H9 (cell line): ENCODE results near the gene GALNT13. TPM values are rescaled to one million over a fixed set of nuclear protein-coding genes. Genes with fewer than 3 reads are reported as not detected.

Experiments
- DNase-seq: peaks from one replicate; pipeline ENCODE4 v3.0.0-alpha.2; 2017
- H2AFZ ChIP-seq: one replicate; pipeline ENCODE4 v1.6.1; 2013; ENCODE audit warnings: mild to moderate bottlenecking, low read length, control low read depth, moderate library complexity
- H2AK5ac ChIP-seq: 2 replicates; pipeline ENCODE4 v1.6.1; 2013; ENCODE audit warnings: low read length, control low read depth, mixed read lengths; ENCODE audit not compliant: insufficient read length
- H2BK120ac ChIP-seq: one replicate; pipeline ENCODE4 v1.6.1; 2013; ENCODE audit warnings: low read depth, mild to moderate bottlenecking, low read length, control low read depth, inconsistent platforms; ENCODE audit not compliant: poor library complexity, severe bottlenecking
- H2BK12ac ChIP-seq: 2 replicates; pipeline ENCODE4 v1.6.1; 2013; ENCODE audit warnings: low read length, control low read depth, mixed read lengths, low read depth; ENCODE audit not compliant: insufficient read length
- H2BK15ac ChIP-seq: 2 replicates; pipeline ENCODE4 v1.6.1; 2013; ENCODE audit warnings: low read depth, low read length, control low read depth
- H2BK20ac ChIP-seq: one replicate; pipeline ENCODE4 v1.6.1; 2013; ENCODE audit warnings: low read depth, mild to moderate bottlenecking, low read length, control low read depth, inconsistent platforms; ENCODE audit not compliant: poor library complexity, severe bottlenecking
- H2BK5ac ChIP-seq: 2 replicates; pipeline ENCODE4 v1.6.1; 2013; ENCODE audit warnings: low read length, control low read depth, mixed read lengths; ENCODE audit not compliant: insufficient read length
- H3K14ac ChIP-seq: 2 replicates; pipeline ENCODE4 v1.6.1; 2013; ENCODE audit warnings: low read length, control low read depth; ENCODE audit not compliant: insufficient read depth
- H3K18ac ChIP-seq: 2 replicates; pipeline ENCODE4 v1.6.1; 2013; ENCODE audit warnings: low read depth, mild to moderate bottlenecking, mixed read lengths, low read length, control low read depth; ENCODE audit not compliant: insufficient read length
- H3K23ac ChIP-seq: 2 replicates; pipeline ENCODE4 v1.6.1; 2013; ENCODE audit warnings: low read length, control low read depth, mixed read lengths, low read depth; ENCODE audit not compliant: insufficient read length
- H3K23me2 ChIP-seq: 2 replicates; pipeline ENCODE4 v1.6.1; 2013; ENCODE audit warnings: low read depth, mild to moderate bottlenecking, mixed read lengths, low read length, control low read depth; ENCODE audit not compliant: insufficient read length, poor library complexity, severe bottlenecking
- H3K27ac ChIP-seq: 2 replicates; pipeline ENCODE4 v1.5.1; 2013; ENCODE audit warnings: low read length, control low read depth, mixed read lengths, low read depth; ENCODE audit not compliant: insufficient read length
- H3K27me3 ChIP-seq: 2 replicates; pipeline ENCODE4 v1.6.1; 2013; ENCODE audit warnings: low read length, control low read depth, inconsistent platforms; ENCODE audit not compliant: insufficient read depth
- H3K4ac ChIP-seq: 2 replicates; pipeline ENCODE4 v1.6.1; 2013; ENCODE audit warnings: low read depth, mild to moderate bottlenecking, control low read depth, inconsistent platforms, low read length, moderate library complexity
- H3K4me1 ChIP-seq: 2 replicates; pipeline ENCODE4 v1.6.1; 2013; ENCODE audit warnings: low read length, control low read depth, inconsistent platforms; ENCODE audit not compliant: insufficient read depth
- H3K4me2 ChIP-seq: 2 replicates; pipeline ENCODE4 v1.6.1; 2013; ENCODE audit warnings: low read length, control low read depth, mixed read lengths; ENCODE audit not compliant: insufficient read length, insufficient read depth
- H3K56ac ChIP-seq: 2 replicates; pipeline ENCODE4 v1.6.1; 2013; ENCODE audit warnings: low read depth, mild to moderate bottlenecking, mixed read lengths, low read length, control low read depth; ENCODE audit not compliant: insufficient read length
- H3K79me1 ChIP-seq: 2 replicates; pipeline ENCODE4 v1.6.1; 2013; ENCODE audit warnings: low read depth, mild to moderate bottlenecking, moderate library complexity, low read length, control low read depth, inconsistent platforms; ENCODE audit not compliant: insufficient read depth, poor library complexity, severe bottlenecking
- H3K79me2 ChIP-seq: 2 replicates; pipeline ENCODE4 v1.6.1; 2013; ENCODE audit warnings: low read length, control low read depth, inconsistent platforms; ENCODE audit not compliant: insufficient read depth
- H3K9ac ChIP-seq: 2 replicates; pipeline ENCODE4 v1.6.1; 2013; ENCODE audit warnings: low read length, control low read depth, mixed read lengths; ENCODE audit not compliant: insufficient read length; ENCODE audit errors: extremely low read depth
- H3K9me3 ChIP-seq: one replicate; pipeline ENCODE4 v1.6.1; 2013; ENCODE audit warnings: low read depth, low read length, inconsistent platforms; ENCODE audit not compliant: control insufficient read depth
- H3T11ph ChIP-seq: one replicate; pipeline ENCODE4 v1.6.1; 2013; ENCODE audit warnings: mild to moderate bottlenecking, low read length, control low read depth, inconsistent platforms
- H4K20me1 ChIP-seq: one replicate; pipeline ENCODE4 v1.6.1; 2013; ENCODE audit not compliant: control insufficient read depth, insufficient read length, insufficient read depth
- H4K5ac ChIP-seq: 2 replicates; pipeline ENCODE4 v1.6.1; 2013; ENCODE audit warnings: low read depth, mild to moderate bottlenecking, mixed read lengths, low read length, control low read depth; ENCODE audit not compliant: insufficient read length
- H4K8ac ChIP-seq: replicated peaks from 2 replicates; pipeline ENCODE4 v1.6.1; 2013; ENCODE audit warnings: low read length, control low read depth, mixed read lengths, low read depth; ENCODE audit not compliant: insufficient read length
- H4K91ac ChIP-seq: 2 replicates; pipeline ENCODE4 v1.6.1; 2013; ENCODE audit warnings: low read depth, mild to moderate bottlenecking, moderate library complexity, mixed read lengths, low read length, control low read depth; ENCODE audit not compliant: insufficient read length
- H3K27ac Mint-ChIP-seq, 3 experiments: 2 replicates in 2 of 3; 3 replicates in 1 of 3; pipeline ENCODE4 v1.8.0; 2020 to 2021; ENCODE audit warnings: mixed read lengths in 3 of 3, mild to moderate bottlenecking in 1 of 3, moderate library complexity in 1 of 3
- H3K27me3 Mint-ChIP-seq: 2 replicates; pipeline ENCODE4 v1.8.0; 2021; ENCODE audit warnings: low read depth, mild to moderate bottlenecking, moderate library complexity, mixed read lengths
- H3K36me3 Mint-ChIP-seq, 3 experiments: 2 replicates in 2 of 3; 3 replicates in 1 of 3; pipeline ENCODE4 v1.8.0; 2020 to 2021; ENCODE audit warnings: low read depth in 3 of 3, mixed read lengths in 3 of 3; ENCODE audit not compliant: insufficient read depth in 1 of 3
- H3K4me1 Mint-ChIP-seq, 2 experiments: 2 replicates each; pipeline ENCODE4 v1.8.0; 2020; ENCODE audit warnings: mixed read lengths in 2 of 2
- H3K4me3 Mint-ChIP-seq, 2 experiments: 2 replicates in 1 of 2; 3 replicates in 1 of 2; pipeline ENCODE4 v1.8.0; 2020 to 2021; ENCODE audit warnings: mild to moderate bottlenecking in 2 of 2, mixed read lengths in 2 of 2, moderate library complexity in 1 of 2
- H3K9me3 Mint-ChIP-seq, 2 experiments: 2 replicates in 1 of 2; 3 replicates in 1 of 2; pipeline ENCODE4 v1.8.0; 2020; ENCODE audit warnings: mild to moderate bottlenecking in 2 of 2, mixed read lengths in 2 of 2, moderate library complexity in 1 of 2
- CTCF ChIP-seq: fragments of 200-600 bp; sonication (generic); conservative IDR thresholded peaks from 3 replicates; pipeline ENCODE4 v1.8.0; 2021; ENCODE audit warnings: antibody characterized with exemption, mild to moderate bottlenecking
- WGBS: extraction: QIAGEN DNeasy Blood & Tissue Kit; methylation state at CpG from one replicate; pipeline ENCODE4 v1.1.7; 2013; ENCODE audit warnings: missing lambda C conversion rate, low lambda C conversion rate, mixed read lengths; ENCODE audit not compliant: insufficient read length; ENCODE audit errors: extremely low coverage; 5-methylcytosine and 5-hydroxymethylcytosine counted together
- total RNA-seq: library from RNA; stranded (reverse); gene quantifications from 2 replicates; pipeline ENCODE4 v1.2.1, GENCODE V29; 2021

GALNT13 gene
- total RNA-seq, 1 experiment from 2014 or later = 6.6 TPM

DNA sequence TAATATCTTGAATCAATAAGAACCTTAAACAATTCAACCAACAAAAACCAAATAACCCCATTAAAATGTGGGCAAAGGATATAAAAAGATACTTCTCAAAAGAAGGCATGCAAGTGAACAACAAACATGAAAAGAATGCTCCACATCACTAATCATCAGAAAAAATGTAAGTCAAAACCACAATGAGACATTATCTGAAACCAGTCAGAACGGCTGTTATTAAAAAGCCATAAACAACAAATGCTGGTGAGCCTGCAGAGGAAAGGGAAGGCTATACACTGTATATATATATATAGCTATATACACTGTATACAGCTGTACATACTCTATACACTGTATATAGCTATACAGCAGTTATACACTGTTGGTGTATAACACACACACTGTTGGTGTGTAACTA, 47.8 kb upstream of the GALNT13 start:
- Histone ChIP-seq H3K56ac (no peak overlapping the region), H3K23ac (no peak overlapping the region)
- WGBS = no CpG with 5 or more reads among the region's 1 CpG

More for the DNA sequence above, 47.8 kb upstream of the GALNT13 start:
- Mint-ChIP-seq H3K9me3 (peaks cover 19 to 21% of the 10 kb centered on the region in 2 experiments), H3K36me3 (peaks cover 12 to 19% (median 14%) of the 10 kb centered on the region in 3 experiments), H3K27me3 (no peaks in the 10 kb centered on the region), H3K4me1 (peaks cover 0 to 2% of the 10 kb centered on the region in 2 experiments; a peak in 1 of 4 replicates), H3K4me3 (no peak overlapping the region), H3K27ac (no peak overlapping the region)
- H3K23me2 ChIP-seq = no peaks in the 10 kb centered on the region
- DNase-seq = no peak
- H2AK5ac ChIP-seq = no peak overlapping the region
- TF ChIP-seq CTCF = no peak
- H2BK20ac ChIP-seq = no peak overlapping the region
- H3K9me3 ChIP-seq = peaks cover 5% of the 10 kb centered on the region
- H3K4me2 ChIP-seq = no peak overlapping the region
- no peak overlapping the region for H3K4ac ChIP-seq
- H3K4me1 ChIP-seq = no peaks in the 10 kb centered on the region
- no peak overlapping the region for H4K91ac ChIP-seq
- no peak overlapping the region for H3K14ac ChIP-seq
- no peak overlapping the region for H3K9ac ChIP-seq
- H2BK120ac ChIP-seq = no peak overlapping the region
- no peaks in the 10 kb centered on the region for H4K20me1 ChIP-seq
- H3K18ac ChIP-seq = no peak overlapping the region
- H3K27me3 ChIP-seq = no peaks in the 10 kb centered on the region
- no peak overlapping the region for H2BK12ac ChIP-seq
- H4K5ac ChIP-seq = no peak overlapping the region
- H3K27ac ChIP-seq = no peak overlapping the region
- no peak overlapping the region for H2AFZ ChIP-seq
- no peak overlapping the region for H2BK15ac ChIP-seq
- no peaks in the 10 kb centered on the region for H3K79me1 ChIP-seq
- no peaks in the 10 kb centered on the region for H3K79me2 ChIP-seq
- no peak overlapping the region for H2BK5ac ChIP-seq
- H4K8ac ChIP-seq = no peak overlapping the region
- no peak overlapping the region for H3T11ph ChIP-seq
